GM21367 (cell line): ENCODE data around the gene NANS.

Experiments used
- ATAC-seq: cut with Tn5 transposase; IDR thresholded peaks from one replicate; pipeline ENCODE4 v1.9.1; 2021; ENCODE audit not compliant: unreplicated experiment

The NANS gene

GRCh38 chr9:98038958-98039357, 17.6 kb upstream of the NANS start:
- peak; percentile 33 for ATAC-seq

DNA sequence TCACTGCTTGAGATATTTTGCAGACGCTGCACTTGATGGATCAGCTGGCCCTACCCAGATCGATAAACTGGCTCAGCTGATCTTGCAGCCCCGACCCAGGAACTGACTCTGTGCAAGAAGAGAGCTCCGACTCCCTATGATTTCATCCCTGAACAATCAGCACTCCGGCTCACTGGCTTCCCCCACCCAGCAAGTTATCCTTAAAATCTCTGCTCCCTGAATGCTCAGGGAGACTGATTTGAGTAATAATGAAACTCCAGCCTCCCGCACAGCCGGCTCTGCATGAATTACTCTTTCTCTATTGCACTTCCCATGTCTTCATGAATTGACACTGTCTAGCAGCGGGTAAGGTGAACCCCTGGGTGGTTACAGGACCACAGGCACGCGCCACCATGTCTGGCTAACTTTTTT, 16.9 kb upstream of the NANS start:
- no peak for ATAC-seq

- ATAC-seq, result no peak
Observed at GRCh38 chr9:98040212-98040611, 16.3 kb upstream of the NANS start.

DNA sequence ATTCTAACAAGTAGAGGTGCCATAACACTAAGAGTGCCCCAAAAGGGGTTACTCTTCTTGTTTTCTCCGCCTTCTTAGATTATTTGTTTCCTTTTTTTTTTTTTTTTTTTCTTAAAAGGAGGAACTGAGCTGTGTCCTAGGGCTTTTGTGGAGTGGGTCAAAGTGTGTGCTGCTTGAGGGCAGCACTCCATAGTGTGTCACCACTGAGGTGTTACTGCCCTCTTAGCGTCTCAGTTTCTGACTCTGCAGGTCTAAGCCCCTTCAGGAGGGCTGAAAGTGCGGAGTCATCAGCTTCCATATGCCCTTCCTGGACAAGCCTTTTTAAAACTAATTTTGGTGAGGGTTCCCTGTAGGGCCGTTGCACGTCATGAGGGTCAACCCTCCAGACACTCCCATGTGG, 12.6 kb upstream of the NANS start:
- ATAC-seq, result no peak

GRCh38 chr9:98045234-98046179, 11.0 kb upstream of the NANS start:
- ATAC-seq, result peak; percentile 85

- no peak for ATAC-seq
Observed at GRCh38 chr9:98046180-98046543, 10.4 kb upstream of the NANS start.

DNA sequence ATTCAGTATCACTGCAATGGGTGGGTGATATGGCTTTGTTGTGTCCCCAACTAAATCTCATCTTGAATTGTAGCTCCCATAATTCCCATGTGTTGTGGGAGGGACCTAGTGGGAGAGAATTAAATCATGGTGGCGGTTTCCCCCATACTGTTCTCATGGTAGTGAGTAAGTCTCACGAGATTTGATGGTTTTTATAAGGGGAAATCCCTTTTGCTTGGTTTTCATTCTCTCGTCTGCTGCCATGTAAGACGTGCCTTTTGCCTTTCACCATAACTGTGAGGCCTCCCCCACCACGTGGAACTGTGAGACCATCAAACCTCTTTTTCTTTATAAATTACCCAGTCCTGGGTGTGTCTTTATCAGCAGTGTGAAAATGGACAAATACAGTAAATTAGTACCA, 9.5 kb upstream of the NANS start:
- ATAC-seq, result no peak

DNA sequence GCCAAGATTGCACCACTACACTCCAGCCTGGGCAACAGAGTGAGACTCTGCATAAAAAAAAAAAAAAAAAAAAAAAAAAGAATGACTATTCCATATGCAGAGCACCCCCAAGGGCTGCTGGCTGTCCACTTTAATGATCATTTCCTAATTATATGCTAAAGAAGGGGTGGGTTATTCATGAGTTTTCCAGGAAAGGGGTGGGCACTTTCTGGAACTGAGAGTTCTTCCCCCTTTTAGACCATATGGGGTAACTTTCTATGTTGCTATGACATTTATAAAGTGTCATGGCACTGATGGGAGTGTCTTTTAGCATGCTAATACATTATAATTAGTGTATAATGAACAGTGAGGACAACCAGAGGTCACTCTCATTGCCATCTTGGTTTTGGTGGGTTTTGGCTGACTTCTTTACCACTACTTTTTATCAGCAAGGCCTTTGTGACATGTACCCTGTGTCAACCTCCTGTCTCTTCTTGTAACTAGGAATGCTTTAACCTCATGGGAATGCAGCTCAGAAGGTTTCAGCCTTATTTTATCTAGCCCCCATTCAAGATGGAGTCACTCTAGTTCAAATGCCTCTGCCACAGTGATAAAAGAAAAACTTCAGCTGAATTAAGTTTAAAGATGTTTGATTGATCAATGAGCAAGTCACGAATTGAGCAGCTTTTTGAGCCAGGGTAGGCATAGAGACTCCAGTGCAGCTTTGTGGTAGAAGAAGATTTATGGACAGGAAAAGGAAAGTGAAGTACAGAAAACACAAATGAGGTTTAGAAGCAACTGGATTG, 7.1 kb upstream of the NANS start:
- ATAC-seq, result no peak

DNA sequence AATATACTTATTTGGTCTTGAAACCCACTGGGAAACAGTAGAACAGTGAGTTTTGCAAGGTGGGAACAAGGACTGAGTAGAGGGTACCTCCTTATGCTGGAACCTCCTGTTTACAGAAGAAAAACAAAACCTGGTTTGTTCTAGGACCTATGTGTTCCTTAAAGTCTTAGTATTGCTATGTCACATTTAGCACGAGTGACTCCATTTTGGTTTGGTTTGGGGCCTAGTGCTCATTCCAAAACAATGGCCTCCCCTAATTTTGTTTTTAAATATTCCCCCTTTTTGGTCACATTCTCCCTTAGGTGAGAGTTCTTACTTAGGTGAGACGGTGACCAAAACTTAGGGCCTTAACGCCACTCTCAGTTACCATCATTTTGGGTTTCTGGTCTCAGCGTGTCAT, 6.2 kb upstream of the NANS start:
- no peak for ATAC-seq

GRCh38 chr9:98054376-98054951, 2.1 kb upstream of the NANS start:
- ATAC-seq, result no peak

GRCh38 chr9:98057138-98057799, 737 bp downstream of the NANS start:
- no peak for ATAC-seq

GRCh38 chr9:98062161-98062560, 5.6 kb downstream of the NANS start:
- ATAC-seq, result no peak

- no peak for ATAC-seq
Observed at GRCh38 chr9:98064623-98065392, 8.3 kb downstream of the NANS start.

DNA sequence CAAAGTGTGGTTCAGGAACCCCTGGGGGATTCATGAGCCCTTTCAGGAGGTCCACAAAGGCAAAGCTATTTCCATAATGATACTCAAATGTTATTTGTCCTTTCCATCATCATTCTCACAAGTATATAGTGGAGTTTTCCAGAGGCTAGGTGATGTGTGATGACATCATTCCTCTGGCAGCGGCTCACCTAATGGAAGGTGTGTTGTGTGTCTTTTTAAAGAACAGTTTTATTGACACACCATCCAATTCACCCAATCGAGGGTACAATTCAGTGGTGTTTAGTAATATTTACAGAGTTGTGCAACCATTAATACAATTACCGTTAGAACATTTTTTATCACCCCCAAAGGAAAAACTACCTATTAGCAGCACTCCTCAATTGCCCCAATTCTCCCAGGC, 9.7 kb downstream of the NANS start:
- no peak for ATAC-seq

- ATAC-seq, result no peak
Observed at GRCh38 chr9:98067184-98067583, 10.7 kb downstream of the NANS start.

DNA sequence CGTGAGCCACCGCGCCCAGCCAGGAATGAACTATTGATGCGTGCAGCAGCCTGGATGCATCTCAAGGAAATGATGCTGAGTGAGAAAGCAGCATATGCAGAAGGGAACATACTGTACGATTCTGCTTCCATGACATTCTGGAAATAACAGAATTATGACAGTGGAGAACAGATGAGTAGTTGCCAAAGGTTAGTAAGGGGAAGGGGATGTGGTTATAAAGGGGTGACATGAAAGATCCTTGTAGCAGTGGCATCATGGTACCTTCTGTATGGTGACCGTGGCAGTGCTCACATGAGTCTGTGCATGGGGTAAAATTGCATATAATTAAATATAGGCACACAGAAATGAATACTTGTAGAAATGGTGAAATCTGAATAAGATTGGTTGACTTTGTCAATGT, 13.0 kb downstream of the NANS start:
- no peak for ATAC-seq

- ATAC-seq, result no peak
Observed at GRCh38 chr9:98070704-98071103, 14.2 kb downstream of the NANS start.

DNA sequence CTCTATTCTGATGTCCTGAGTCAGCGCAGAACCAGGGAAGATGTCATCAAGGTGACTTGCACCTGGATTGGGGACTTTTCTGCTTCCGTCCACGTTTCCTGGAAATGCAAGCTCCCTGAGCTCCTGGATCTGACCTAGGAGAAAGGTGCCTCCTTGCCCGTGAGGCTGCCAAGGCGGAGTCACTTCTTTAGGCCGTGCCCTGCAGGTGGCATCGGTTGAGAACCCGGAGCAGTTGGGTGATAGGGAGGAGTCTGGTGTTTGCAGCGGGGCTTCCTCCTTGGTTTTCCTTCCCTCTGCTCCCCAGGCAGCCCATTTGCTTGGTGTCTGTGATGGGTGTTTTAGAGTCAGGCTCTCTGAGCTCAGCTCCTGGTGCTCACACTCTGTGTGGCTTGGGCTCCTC, 15.2 kb downstream of the NANS start:
- ATAC-seq, result no peak

GRCh38 chr9:98074115-98074990, 17.8 kb downstream of the NANS start:
- ATAC-seq, result no peak
